NOMO-1 treated with dmso at 0.1 percent for 144 hours (cell line): ENCODE measurements around the gene EDARADD.
"Not testable (repeated sequence)": the region's sequence is repeated elsewhere in the genome, so short reads cannot be mapped to it uniquely, and the experiment has no call there.

Source experiments
- DNase-seq: peaks from one replicate; lab custom pipeline; 2025; ENCODE audit not compliant: unreplicated experiment; lab: John Stamatoyannopoulos, UW

EDARADD gene

DNA sequence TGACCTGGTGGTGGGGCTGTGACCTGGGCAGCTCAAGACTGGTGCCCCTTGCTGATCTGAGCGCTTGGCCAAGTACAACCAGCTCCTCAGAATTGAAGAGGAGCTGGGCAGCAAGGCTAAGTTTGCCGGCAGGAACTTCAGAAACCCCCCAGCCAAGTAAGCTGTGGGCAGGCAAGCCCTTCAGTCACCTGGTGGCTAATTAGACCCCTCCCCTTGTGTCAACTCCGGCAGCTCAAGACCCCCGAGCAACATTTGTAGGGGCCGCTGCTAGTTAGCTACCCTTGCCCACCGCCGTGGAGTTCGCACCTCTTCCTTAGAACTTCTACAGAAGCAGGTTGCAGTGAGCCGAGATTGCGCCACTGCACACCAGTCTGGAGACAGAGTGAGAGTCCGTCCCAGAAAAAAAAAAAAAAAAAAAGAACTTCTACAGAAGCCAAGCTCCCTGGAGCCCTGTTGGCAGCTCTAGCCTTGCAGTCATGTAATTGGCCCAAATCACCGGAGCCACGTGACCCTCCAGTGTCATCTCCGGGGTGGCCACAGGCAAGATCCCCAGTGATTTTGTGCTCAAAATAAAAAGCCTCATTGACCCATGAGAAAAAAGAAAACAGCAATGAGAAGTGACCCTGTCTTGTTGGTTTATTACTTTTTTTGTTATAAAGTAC, 90.4 kb downstream of the EDARADD start:
- no peak for DNase-seq

- DNase-seq, result no peak
Observed at GRCh38 chr1:236486356-236487002, 92.4 kb downstream of the EDARADD start.

- DNase-seq, result not testable (repeated sequence)
Observed at GRCh38 chr1:236489161-236489560, 95.1 kb downstream of the EDARADD start.

DNA sequence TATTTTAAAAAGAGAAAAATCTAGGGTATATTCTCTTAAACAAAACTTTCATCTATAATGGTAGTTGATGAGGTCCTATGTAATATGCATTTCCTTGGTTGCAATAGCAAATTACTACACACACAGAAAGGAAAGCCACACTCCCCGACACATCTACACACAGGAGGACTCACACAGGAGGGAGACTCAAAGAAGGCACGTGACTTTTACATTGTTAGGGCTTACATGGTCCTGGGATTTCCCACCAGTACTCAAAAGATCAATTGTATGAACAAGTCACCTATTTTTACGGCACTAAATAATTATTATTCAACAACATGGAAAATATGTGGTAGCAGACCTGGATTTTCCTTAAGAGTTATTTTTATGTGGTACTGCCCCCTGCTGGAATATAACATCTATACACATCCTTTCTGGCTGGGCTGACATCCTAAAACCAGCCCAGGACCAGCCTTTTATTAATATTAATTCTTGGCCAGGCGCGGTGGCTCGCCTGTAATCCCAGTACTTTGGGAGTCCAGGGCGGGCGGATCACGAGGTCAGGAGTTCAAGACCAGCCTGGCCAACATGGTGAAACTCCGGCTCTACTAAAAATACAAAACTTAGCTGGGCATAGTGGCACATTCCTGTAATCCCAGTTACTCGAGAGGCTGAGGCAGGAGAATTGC, 95.8 kb downstream of the EDARADD start:
- no peak for DNase-seq

DNA sequence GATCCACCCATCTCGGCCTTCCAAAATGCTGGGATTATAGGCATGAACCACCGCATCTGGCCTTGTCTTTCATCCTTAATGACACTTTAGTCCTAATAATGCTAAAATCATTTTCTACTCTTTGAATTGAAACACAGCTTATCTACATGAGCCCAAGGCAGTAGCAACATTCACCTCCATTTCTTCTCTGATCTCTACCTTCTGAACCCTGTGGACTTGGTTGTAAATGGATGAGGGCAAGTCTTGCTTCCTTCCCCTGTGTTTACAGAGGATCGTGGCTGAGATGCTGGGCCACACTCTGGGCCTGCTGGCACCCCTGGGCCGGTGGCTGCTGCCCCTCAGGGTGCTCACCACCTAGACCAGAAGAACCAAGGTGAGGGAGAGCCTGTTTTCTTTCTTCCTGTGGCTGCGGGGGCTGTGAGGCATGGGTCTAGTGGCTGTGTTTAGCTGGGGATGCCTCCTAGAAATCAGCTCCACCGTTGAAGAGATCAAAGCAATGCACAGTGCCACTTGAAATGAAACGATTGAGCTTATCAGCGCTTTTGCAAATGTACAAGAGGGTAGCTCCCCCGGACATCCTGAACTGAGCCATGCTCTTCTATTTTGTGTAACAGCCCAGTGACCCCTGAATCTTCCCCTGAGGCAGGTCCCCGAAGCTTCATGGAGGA, 97.5 kb downstream of the EDARADD start:
- no peak for DNase-seq

DNA sequence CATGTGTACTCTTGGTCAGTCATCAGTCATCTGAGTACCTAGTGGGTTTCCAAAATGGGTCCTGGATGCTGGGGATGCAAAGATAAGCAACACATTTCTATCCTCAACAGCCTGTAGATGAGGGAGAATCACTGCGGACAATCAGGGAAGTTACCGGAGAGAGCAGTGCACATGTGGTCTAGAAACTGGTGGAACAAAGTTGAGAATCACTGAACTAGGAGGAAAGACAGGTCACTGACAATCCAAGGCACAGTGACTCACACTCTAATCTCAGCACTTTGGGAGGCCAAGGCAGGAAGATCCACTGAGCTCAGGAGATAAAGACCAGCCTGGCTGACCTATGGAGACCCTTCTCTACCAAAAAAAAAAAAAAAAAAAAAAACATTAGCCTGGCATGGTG, 98.3 kb downstream of the EDARADD start:
- DNase-seq, result no peak

DNA sequence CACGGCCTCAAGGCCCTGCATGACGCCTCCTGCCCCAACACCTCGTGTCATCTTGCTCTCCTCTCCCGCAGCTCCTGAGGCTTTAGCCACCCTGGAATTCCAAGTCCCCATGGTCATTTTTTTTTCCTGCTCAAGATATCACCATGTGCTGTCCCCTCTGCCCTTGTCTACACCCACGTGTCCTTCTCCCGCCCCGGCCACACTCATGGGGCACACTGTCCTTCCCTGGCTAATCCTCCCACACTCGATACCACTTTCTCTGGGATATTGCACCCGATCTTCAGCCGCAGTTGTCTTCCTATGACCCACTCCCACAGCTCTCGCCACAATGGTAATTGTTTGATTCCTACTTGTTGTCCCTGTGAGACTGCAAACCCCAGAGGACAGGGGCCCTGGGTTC, 100.0 kb downstream of the EDARADD start:
- DNase-seq, result no peak

- DNase-seq, result no peak
Observed at GRCh38 chr1:236494586-236495466, 100.7 kb downstream of the EDARADD start.

DNA sequence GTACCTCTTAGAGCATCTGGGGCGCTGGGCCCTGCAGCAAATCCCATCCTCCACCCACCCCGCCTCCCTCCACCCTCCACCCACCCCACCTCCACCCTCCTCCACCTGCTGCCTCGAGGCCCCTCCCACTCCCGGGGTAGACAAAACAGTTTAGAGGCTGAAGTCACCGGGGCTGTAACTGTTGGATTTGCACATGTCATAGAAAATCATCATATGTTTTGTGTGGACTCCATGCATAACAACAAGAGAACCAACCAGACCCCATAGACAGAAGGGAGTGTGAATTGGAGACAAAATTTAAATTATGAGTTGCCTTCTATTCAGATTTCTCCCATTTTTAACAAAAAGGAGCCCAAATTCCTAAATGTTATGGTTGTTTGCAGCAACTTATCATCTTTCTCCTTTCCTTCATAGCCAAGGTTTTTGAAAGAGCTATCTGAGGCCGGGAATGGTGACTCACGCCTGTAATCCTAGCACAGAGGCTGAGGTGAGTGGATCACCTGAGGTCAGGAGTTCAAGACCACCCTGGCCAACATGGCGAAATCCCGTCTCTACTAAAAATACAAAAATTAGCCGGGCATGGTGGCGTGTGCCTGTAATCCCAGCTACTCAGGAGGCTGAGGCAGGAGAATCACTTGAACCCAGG, 101.5 kb downstream of the EDARADD start:
- no peak for DNase-seq

- no peak for DNase-seq
Observed at GRCh38 chr1:236497908-236498307, 103.8 kb downstream of the EDARADD start.

- no peak for DNase-seq
Observed at GRCh38 chr1:236501093-236501492, 107.0 kb downstream of the EDARADD start.

GRCh38 chr1:236502579-236502971, 108.5 kb downstream of the EDARADD start:
- no peak for DNase-seq

DNA sequence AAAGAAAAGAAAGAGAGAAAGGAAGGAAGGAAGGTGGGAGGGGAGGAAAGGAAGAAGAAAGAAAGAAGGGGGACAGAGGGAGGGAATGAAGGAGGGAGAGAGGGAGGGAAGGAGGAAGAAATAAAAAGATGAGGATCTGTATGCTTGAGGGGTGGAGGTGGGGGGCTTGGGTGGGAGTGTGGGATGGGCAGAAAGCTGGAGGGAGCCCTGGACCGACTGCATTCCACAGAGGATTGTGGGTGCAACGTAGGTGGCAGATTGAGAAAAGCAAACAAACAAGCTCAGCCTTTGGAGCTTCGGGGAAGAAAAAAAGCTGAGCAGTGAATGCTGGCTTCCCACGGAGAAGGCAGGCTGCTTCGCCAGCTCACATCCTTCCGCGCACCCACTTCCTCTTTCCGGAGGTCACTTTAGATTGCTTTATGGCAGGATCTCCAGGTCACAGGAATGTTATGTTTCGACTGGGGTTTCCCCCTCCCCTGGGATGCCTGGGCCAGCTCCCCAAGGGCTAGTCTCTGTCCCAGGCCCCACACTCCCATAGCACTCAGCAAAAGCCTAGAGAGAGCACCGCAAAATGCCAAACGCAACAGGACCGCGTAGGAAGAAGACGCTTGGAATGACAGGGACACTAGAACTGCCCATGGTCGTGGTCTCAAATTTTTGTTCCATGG, 109.0 kb downstream of the EDARADD start:
- DNase-seq, result peak; percentile 58

- DNase-seq, result not testable (repeated sequence)
Observed at GRCh38 chr1:236504338-236504737, 110.3 kb downstream of the EDARADD start.

DNA sequence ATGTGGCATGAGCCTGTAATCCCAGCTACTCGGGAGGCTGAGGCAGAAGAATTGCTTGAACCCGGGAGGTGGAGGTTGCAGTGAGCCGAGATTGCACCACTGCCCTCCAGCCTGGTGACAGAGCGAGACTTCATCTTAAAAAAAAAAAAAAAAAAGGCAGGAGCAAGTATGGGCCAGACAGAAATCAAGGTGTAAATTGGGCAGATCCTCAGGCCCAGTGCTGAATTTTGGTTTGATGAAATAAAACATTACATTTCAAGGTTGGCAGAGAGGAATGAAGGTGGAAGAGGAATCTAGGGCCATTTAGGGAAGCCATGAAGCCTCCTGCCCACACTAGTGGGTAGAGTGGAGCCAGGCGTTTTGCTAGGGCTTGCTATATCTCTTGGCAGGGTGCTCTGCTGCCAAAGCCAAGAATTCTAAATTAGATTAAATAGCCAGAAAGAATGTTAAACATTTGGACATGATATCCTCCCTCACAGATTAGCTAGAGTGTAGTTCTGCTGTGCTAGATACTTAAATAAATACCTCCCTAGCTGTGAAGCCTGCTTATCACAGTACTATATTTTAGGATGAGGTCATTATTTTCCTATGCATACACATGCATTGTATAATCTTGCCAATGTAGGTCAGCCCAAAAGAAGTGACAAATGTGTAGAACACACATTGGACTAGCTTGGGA, 113.1 kb downstream of the EDARADD start:
- DNase-seq, result no peak

GRCh38 chr1:236508593-236509027, 114.5 kb downstream of the EDARADD start:
- no peak for DNase-seq

DNA sequence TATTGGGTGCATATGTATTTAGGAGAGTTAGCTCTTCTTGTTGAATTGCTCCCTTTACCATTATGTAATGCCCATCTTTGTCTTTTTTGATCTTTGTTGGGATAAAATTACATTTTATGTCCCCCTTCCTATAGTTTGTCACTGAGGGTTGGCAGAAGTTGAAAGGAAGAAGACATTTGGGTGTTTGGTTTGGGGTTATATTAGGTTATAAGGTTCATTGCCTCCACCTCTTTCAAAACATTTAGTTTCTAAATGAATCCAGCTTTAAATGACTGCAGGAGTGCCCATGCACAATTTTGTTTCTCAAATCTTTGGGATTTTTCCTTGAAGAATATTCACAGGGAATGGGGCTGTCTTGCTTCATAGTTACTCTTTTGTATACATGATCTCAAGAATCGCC, 115.1 kb downstream of the EDARADD start:
- DNase-seq, result no peak

DNA sequence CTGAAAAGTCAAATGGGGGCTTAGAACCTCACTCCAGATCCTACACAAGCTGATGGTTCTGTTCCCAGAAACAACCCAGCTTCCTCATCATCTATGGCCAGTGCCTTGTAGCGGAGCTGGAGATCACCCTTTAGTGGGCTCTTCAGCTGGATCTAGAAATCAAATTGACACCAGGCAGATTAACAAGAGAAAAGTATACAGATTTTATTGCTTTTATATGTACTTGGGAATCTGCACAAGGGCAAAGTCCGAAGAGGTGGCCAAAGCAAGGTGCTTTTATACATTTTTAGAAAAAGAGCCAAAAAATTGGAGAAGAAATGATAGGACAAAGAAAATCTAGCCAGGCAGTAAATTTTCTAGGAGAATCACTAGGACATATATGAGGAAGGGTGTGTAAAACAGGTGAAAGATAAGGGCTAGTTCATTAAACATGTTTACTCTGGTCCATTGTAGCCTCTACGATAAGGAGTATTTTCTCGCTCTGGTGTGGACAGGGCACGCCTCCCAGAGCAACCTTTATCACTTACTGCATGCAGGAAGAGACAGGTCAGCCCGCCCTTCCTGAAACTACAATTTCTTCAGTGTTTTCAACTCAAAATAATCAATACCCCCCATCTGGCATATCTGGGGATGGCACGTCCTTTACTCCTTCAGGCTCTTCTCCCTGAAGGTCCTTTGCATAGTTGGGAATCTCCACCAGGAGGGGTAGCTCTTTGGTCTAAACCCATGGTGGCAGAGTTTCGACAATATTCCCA, 115.7 kb downstream of the EDARADD start:
- no peak for DNase-seq
